Keratinocyte (primary cell): ENCODE measurements around the gene RNPS1. TPM values are rescaled to one million over a fixed set of nuclear protein-coding genes. Genes with fewer than 3 reads are reported as not detected.

Source experiments
- DNase-seq: peaks from one replicate; pipeline ENCODE4 v3.0.0-alpha.2; 2011; ENCODE audit warnings: low read depth, missing footprints, low spot score
- FAIRE-seq: peaks from 2 replicates; lab custom pipeline; 2011; peaks lifted over from hg19 to GRCh38; lab: Jason Lieb, UNC
- H2AFZ ChIP-seq: 2 replicates; pipeline ENCODE4 v1.6.0; 2012; ENCODE audit warnings: low read length, control low read depth, inconsistent platforms; ENCODE audit not compliant: control insufficient read depth
- H3K27ac ChIP-seq: 2 replicates; pipeline ENCODE4 v1.5.1; 2011; ENCODE audit warnings: low read length; ENCODE audit not compliant: control insufficient read depth, insufficient read depth
- H3K27me3 ChIP-seq: 3 replicates; pipeline ENCODE4 v1.6.0; 2011; ENCODE audit warnings: low read length; ENCODE audit not compliant: control insufficient read depth, insufficient read depth; ENCODE audit errors: extremely low read depth
- H3K36me3 ChIP-seq, 2 experiments: 2 replicates in 1 of 2; 3 replicates in 1 of 2; pipeline ENCODE4 v1.5.1; 2011; ENCODE audit warnings: low read length in 2 of 2, mild to moderate bottlenecking in 1 of 2; ENCODE audit not compliant: control insufficient read depth in 2 of 2, insufficient read depth in 2 of 2; ENCODE audit errors: extremely low read depth in 1 of 2
- H3K4me1 ChIP-seq: 3 replicates; pipeline ENCODE4 v1.5.1; 2011; ENCODE audit warnings: low read length; ENCODE audit not compliant: control insufficient read depth, insufficient read depth; ENCODE audit errors: extremely low read depth
- H3K4me2 ChIP-seq: 3 replicates; pipeline ENCODE4 v1.6.0; 2011; ENCODE audit warnings: low read depth, low read length; ENCODE audit not compliant: control insufficient read depth, insufficient read depth; ENCODE audit errors: extremely low read depth
- H3K4me3 ChIP-seq, 3 experiments: fragments of 200-600 bp in 1 of 3; sonication (generic) in 1 of 3; 2 replicates in 2 of 3; 3 replicates in 1 of 3; pipeline ENCODE4 v1.5.1; 2011 to 2016; ENCODE audit warnings: low read length in 3 of 3, mild to moderate bottlenecking in 3 of 3, control low read depth in 2 of 3, inconsistent platforms in 1 of 3, low read depth in 1 of 3, mixed read lengths in 1 of 3, mixed run types in 1 of 3, moderate library complexity in 1 of 3; ENCODE audit not compliant: control insufficient read depth in 2 of 3, insufficient read depth in 2 of 3; ENCODE audit errors: extremely low read depth in 1 of 3
- H3K79me2 ChIP-seq: 2 replicates; pipeline ENCODE4 v1.6.0; 2012; ENCODE audit warnings: low read length; ENCODE audit not compliant: control insufficient read depth, insufficient read depth
- H3K9ac ChIP-seq: 3 replicates; pipeline ENCODE4 v1.6.0; 2011; ENCODE audit warnings: low read length; ENCODE audit not compliant: control insufficient read depth, insufficient read depth; ENCODE audit errors: extremely low read depth
- H3K9me1 ChIP-seq: 3 replicates; pipeline ENCODE4 v1.6.0; 2011; ENCODE audit warnings: low read length; ENCODE audit not compliant: control insufficient read depth, insufficient read depth; ENCODE audit errors: extremely low read depth
- H3K9me3 ChIP-seq: 2 replicates; pipeline ENCODE4 v1.5.1; 2012; ENCODE audit warnings: low read depth, low read length; ENCODE audit not compliant: control insufficient read depth
- H4K20me1 ChIP-seq: 3 replicates; pipeline ENCODE4 v1.6.0; 2011; ENCODE audit warnings: low read length; ENCODE audit not compliant: control insufficient read depth, insufficient read depth; ENCODE audit errors: extremely low read depth
- EZH2 ChIP-seq: IDR thresholded peaks from one replicate; pipeline ENCODE4 v1.6.1; 2012; ENCODE audit warnings: inconsistent platforms, mild to moderate bottlenecking, low read length, moderate library complexity
- dilution Hi-C: fragments of 300-500 bp; cut with MboI; formaldehyde crosslinking; loops from one replicate; pipeline ENCODE4 v1.7.0; 2020; ENCODE audit warnings: low sequenced_read_pairs; ENCODE audit not compliant: extremely low pct_ligation_motif_present
- polyA plus RNA-seq, 5 experiments: library from polyadenylated mRNA; depleted of rRNA in 3 of 5; stranded (reverse) in 3 of 5; stranded (forward) in 1 of 5; unstranded in 1 of 5; fragments of >200 nt; gene quantifications; 1 replicate in 1 of 5; 2 replicates in 3 of 5; 3 replicates in 1 of 5; pipeline versions ENCODE4 v1.2.1 to v1.2.3, GENCODE V29; 2011 to 2012; ENCODE audit warnings: missing spikeins in 2 of 5, low read depth in 1 of 5, low replicate concordance in 1 of 5
- TF ChIP-seq, protein P1 (sequence below), 3 experiments: IDR thresholded peaks in 1 of 3; conservative IDR thresholded peaks in 1 of 3; optimal IDR thresholded peaks in 1 of 3; 2 replicates in 2 of 3; 3 replicates in 1 of 3; pipeline versions ENCODE3 to v1.5.1; 2011; ENCODE audit warnings: low read length in 3 of 3, mild to moderate bottlenecking in 3 of 3, moderate library complexity in 2 of 3, control low read depth in 1 of 3, inconsistent platforms in 1 of 3; ENCODE audit not compliant: insufficient read depth in 2 of 3; ENCODE audit errors: extremely low read depth in 1 of 3

RNPS1 gene
- polyA plus RNA-seq, 1 donor (not counting 4 experiments of a cell fraction or from before 2014, with no cell fraction given) = 89.4 TPM

DNA sequence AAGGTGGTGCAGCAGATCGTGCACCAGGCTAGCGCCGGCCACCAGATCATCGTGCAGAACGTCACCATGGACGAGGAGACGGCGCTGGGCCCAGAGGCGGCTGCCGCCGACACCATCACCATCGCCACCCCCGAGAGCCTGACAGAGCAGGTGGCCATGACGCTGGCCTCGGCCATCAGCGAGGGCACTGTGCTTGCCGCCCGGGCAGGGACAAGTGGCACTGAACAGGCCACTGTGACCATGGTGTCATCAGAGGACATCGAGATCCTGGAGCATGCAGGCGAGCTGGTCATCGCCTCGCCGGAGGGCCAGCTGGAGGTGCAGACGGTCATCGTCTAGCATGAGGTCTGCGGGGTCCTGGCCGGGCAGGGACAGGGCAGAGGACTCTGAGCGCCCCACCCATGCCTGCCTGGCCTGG, 32.7 kb downstream of the RNPS1 start:
- Histone ChIP-seq H3K4me3 (no peak overlapping the region), H3K9me1 (peaks cover 3% of the 10 kb centered on the region), H3K27me3 (peaks cover 32% of the 10 kb centered on the region), H4K20me1 (peaks cover 10% of the 10 kb centered on the region), H3K9ac (no peak overlapping the region), H3K4me2 (no peak overlapping the region), H3K79me2 (no peaks in the 10 kb centered on the region), H3K9me3 (no peaks in the 10 kb centered on the region), H3K4me1 (peaks cover 11% of the 10 kb centered on the region), H3K27ac (no peak overlapping the region), H3K36me3 (peaks cover 21 to 37% of the 10 kb centered on the region in 2 experiments), H2AFZ (no peak overlapping the region)
- no peak for DNase-seq
- dilution Hi-C loops = no loop called here
- no peak for FAIRE-seq
- TF ChIP-seq, protein P1, sequence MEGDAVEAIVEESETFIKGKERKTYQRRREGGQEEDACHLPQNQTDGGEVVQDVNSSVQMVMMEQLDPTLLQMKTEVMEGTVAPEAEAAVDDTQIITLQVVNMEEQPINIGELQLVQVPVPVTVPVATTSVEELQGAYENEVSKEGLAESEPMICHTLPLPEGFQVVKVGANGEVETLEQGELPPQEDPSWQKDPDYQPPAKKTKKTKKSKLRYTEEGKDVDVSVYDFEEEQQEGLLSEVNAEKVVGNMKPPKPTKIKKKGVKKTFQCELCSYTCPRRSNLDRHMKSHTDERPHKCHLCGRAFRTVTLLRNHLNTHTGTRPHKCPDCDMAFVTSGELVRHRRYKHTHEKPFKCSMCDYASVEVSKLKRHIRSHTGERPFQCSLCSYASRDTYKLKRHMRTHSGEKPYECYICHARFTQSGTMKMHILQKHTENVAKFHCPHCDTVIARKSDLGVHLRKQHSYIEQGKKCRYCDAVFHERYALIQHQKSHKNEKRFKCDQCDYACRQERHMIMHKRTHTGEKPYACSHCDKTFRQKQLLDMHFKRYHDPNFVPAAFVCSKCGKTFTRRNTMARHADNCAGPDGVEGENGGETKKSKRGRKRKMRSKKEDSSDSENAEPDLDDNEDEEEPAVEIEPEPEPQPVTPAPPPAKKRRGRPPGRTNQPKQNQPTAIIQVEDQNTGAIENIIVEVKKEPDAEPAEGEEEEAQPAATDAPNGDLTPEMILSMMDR (optimal IDR thresholded peaks at IDR 0.05 in 1 of 3, IDR thresholded peaks at IDR 0.05 in 1 of 3, conservative IDR thresholded peaks at IDR 0.05 in 1 of 3; ENCODE audit: extremely low read depth in 1 of 3, insufficient read depth in 2 of 3, low read length in 3 of 3) = no peak
- TF ChIP-seq EZH2 = no peak

DNA sequence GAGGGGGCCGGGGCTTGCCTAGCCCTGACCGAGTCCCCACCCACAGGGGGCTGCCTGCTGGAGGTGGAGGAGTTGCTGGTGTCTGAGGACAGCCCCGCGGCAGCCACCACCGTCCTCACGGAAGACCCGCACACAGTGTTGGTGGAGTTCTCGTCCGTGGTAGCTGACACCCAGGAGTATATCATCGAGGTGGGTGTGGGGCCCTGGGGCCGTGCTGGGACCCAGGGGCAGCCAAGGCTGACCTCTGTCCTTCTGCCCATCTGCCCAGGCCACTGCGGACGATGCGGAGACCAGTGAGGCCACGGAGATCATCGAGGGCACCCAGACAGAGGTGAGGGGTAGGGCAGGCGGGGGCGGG, 33.1 kb downstream of the RNPS1 start:
- Histone ChIP-seq H3K4me1 (peaks cover 11% of the 10 kb centered on the region), H3K4me3 (no peak overlapping the region), H3K36me3 (peaks cover 21 to 40% of the 10 kb centered on the region in 2 experiments), H3K9ac (no peak overlapping the region), H3K9me3 (no peaks in the 10 kb centered on the region), H3K9me1 (peaks cover 3% of the 10 kb centered on the region), H3K27ac (no peak overlapping the region), H3K27me3 (peaks cover 32% of the 10 kb centered on the region), H2AFZ (no peak overlapping the region), H3K4me2 (no peak overlapping the region), H4K20me1 (peaks cover 10% of the 10 kb centered on the region), H3K79me2 (no peaks in the 10 kb centered on the region)
- no peak for DNase-seq
- TF ChIP-seq, protein P1 (optimal IDR thresholded peaks at IDR 0.05 in 1 of 3, IDR thresholded peaks at IDR 0.05 in 1 of 3, conservative IDR thresholded peaks at IDR 0.05 in 1 of 3; ENCODE audit: extremely low read depth in 1 of 3, insufficient read depth in 2 of 3, low read length in 3 of 3) = no peak
- no peak for TF ChIP-seq EZH2
- dilution Hi-C loops = no loop called here
- FAIRE-seq = no peak
